K562 (cell line): ENCODE data around the gene PEX10. TPM values are rescaled to one million over a fixed set of nuclear protein-coding genes. Genes with fewer than 3 reads are reported as not detected.

ENCODE experiments used
- ASH1L ChIP-seq: fragments of 450-650 bp; IDR thresholded peaks from 2 replicates; pipeline ENCODE4 v1.6.1; 2018; ENCODE audit warnings: borderline replicate concordance, mild to moderate bottlenecking, low read depth; ENCODE audit not compliant: partially characterized antibody
- BRF1 ChIP-seq: IDR thresholded peaks from 3 replicates; pipeline ENCODE4 v1.6.1; 2011; ENCODE audit warnings: borderline replicate concordance, mild to moderate bottlenecking; ENCODE audit not compliant: insufficient read length; ENCODE audit errors: extremely low read depth
- CBFA2T2 ChIP-seq: fragments of 450-650 bp; conservative IDR thresholded peaks from 2 replicates; pipeline ENCODE4 v1.6.1; 2017; ENCODE audit warnings: mild to moderate bottlenecking
- CC2D1A ChIP-seq: fragments of 450-650 bp; IDR thresholded peaks from 2 replicates; pipeline ENCODE4 v1.6.1; 2017; ENCODE audit warnings: mild to moderate bottlenecking
- CSDE1 ChIP-seq, 2 experiments: fragments of 450-650 bp; IDR thresholded peaks; 2 replicates each; pipeline ENCODE4 v1.6.1; 2016; ENCODE audit warnings: mild to moderate bottlenecking in 1 of 2
- FIP1L1 ChIP-seq: fragments of 200-400 bp; formaldehyde crosslinking; IDR thresholded peaks from 2 replicates; pipeline ENCODE4 v1.6.1; 2018; ENCODE audit warnings: mild to moderate bottlenecking, low read depth, low read length; ENCODE audit not compliant: poor library complexity, severe bottlenecking
- JUN ChIP-seq, 2 experiments: sonication (generic) in 1 of 2; formaldehyde crosslinking in 1 of 2; IDR thresholded peaks; 2 replicates each; pipeline versions ENCODE4 v1.6.1 to v1.8.0; 2012 to 2022; ENCODE audit warnings: borderline replicate concordance in 2 of 2, mild to moderate bottlenecking in 2 of 2, improper control_type of control experiment in 1 of 2, low read depth in 1 of 2, low read length in 1 of 2, missing genetic modification reagents in 1 of 2
- MCM7 ChIP-seq, 2 experiments: fragments of 450-650 bp; IDR thresholded peaks; 2 replicates each; pipeline ENCODE4 v1.6.1; 2016 to 2018
- OTX1 ChIP-seq: fragments of 450-650 bp; formaldehyde crosslinking; IDR thresholded peaks from 2 replicates; pipeline ENCODE4 v1.4.0; 2022; ENCODE audit warnings: mild to moderate bottlenecking
- PYGO2 ChIP-seq: fragments of 450-650 bp; IDR thresholded peaks from 2 replicates; pipeline ENCODE4 v1.6.1; 2016; ENCODE audit warnings: mild to moderate bottlenecking, missing genetic modification characterization, moderate library complexity, missing compliant biosample characterization
- RAD21 ChIP-seq, 2 experiments: fragments of 250-450 bp in 1 of 2; fragments of 450-650 bp in 1 of 2; sonication (Bioruptor Pico) in 1 of 2; formaldehyde crosslinking in 1 of 2; IDR thresholded peaks in 1 of 2; conservative IDR thresholded peaks in 1 of 2; 2 replicates each; pipeline versions ENCODE4 v1.4.0 to v1.8.0; 2020 to 2022; ENCODE audit warnings: mild to moderate bottlenecking in 2 of 2, moderate library complexity in 1 of 2
- RB1 ChIP-seq: fragments of 450-650 bp; IDR thresholded peaks from 2 replicates; pipeline ENCODE4 v1.6.1; 2017; ENCODE audit warnings: low read depth, mild to moderate bottlenecking
- RBM14 ChIP-seq: fragments of 200-400 bp; formaldehyde crosslinking; IDR thresholded peaks from 2 replicates; pipeline ENCODE4 v1.6.1; 2018; ENCODE audit warnings: low read depth, mild to moderate bottlenecking, low read length, moderate library complexity, borderline replicate concordance; ENCODE audit not compliant: insufficient read depth
- RHOXF2B ChIP-seq: fragments of 250-450 bp; sonication (Bioruptor Pico); conservative IDR thresholded peaks from 2 replicates; pipeline ENCODE4 v1.5.1; 2021
- RUNX1 ChIP-seq: sonication (generic); IDR thresholded peaks from 2 replicates; pipeline ENCODE4 v1.6.1; 2016; ENCODE audit warnings: antibody characterized with exemption, low read depth
- SIN3B ChIP-seq: fragments of 450-650 bp; IDR thresholded peaks from 2 replicates; pipeline ENCODE4 v1.6.1; 2017; ENCODE audit warnings: low read depth, mild to moderate bottlenecking, moderate library complexity
- SMC3 ChIP-seq: conservative IDR thresholded peaks from 2 replicates; pipeline ENCODE4 v1.6.1; 2011; ENCODE audit warnings: low read depth, low read length, improper control_type of control experiment; ENCODE audit not compliant: insufficient read depth
- TCF7L2 ChIP-seq: fragments of 150-350 bp; IDR thresholded peaks from 2 replicates; pipeline ENCODE4 v1.6.1; 2016; ENCODE audit warnings: low read depth, mild to moderate bottlenecking, low read length, moderate library complexity
- TEAD2 ChIP-seq: fragments of 450-650 bp; IDR thresholded peaks from 2 replicates; pipeline ENCODE4 v1.6.1; 2016; ENCODE audit warnings: missing genetic modification characterization, control low read depth, missing compliant biosample characterization
- VEZF1 ChIP-seq: fragments of 200-800 bp; sonication (Bioruptor generic); IDR thresholded peaks from 2 replicates; pipeline ENCODE4 v1.6.1; 2017; ENCODE audit warnings: missing genetic modification characterization, missing compliant biosample characterization
- XRCC5 ChIP-seq: fragments of 200-400 bp; formaldehyde crosslinking; IDR thresholded peaks from 2 replicates; pipeline ENCODE4 v1.6.1; 2017; ENCODE audit warnings: low read depth, mild to moderate bottlenecking, low read length
- ZNF212 ChIP-seq: fragments of 450-650 bp; formaldehyde crosslinking; IDR thresholded peaks from 2 replicates; pipeline ENCODE4 v1.4.0; 2020; ENCODE audit warnings: mild to moderate bottlenecking
- ZNF263 ChIP-seq: sonication (generic); formaldehyde crosslinking; IDR thresholded peaks from 2 replicates; pipeline ENCODE4 v1.8.0; 2022; ENCODE audit warnings: mild to moderate bottlenecking, missing genetic modification reagents, borderline replicate concordance
- ZNF384 ChIP-seq: IDR thresholded peaks from 2 replicates; pipeline ENCODE4 v1.6.1; 2012; ENCODE audit warnings: low read depth, low read length, improper control_type of control experiment
- ZNF512 ChIP-seq: IDR thresholded peaks from 2 replicates; pipeline ENCODE4 v1.6.1; 2016; ENCODE audit warnings: missing genetic modification characterization, missing compliant biosample characterization
- ZNF57 ChIP-seq: fragments of 450-650 bp; formaldehyde crosslinking; IDR thresholded peaks from 2 replicates; pipeline ENCODE4 v1.4.0; 2020; ENCODE audit warnings: mild to moderate bottlenecking, moderate library complexity
- polyA plus RNA-seq, 8 experiments: library from polyadenylated mRNA; depleted of rRNA in 4 of 8; stranded (reverse) in 5 of 8; unstranded in 3 of 8; fragments of >200 nt; fragmentation: Nextera tagmentation in 2 of 8; fragmentation: Illumina TruSeq in 1 of 8; extraction: Ambion mirVana in 2 of 8; extraction: Trizol in 1 of 8; gene quantifications; 2 replicates each; pipeline versions ENCODE4 v1.2.1 to v1.2.3, GENCODE V29; 2011 to 2014; ENCODE audit warnings: inconsistent platforms in 1 of 8, missing spikeins in 1 of 8
- total RNA-seq, 7 experiments: library from RNA; depleted of rRNA in 6 of 7; stranded (reverse); fragments of >200 nt in 6 of 7; fragmentation: Illumina TruSeq in 2 of 7; extraction: Trizol in 2 of 7; gene quantifications; 2 replicates each; pipeline versions ENCODE4 v1.2.1 to v1.2.3, GENCODE V29; 2011 to 2021; ENCODE audit warnings: low replicate concordance in 1 of 7

PEX10 gene
- total and polyA plus RNA-seq, 9 of the 15 experiments (the other 6 are each of a cell fraction or from before 2014, with no cell fraction given) = 0.03 to 26.2 (median 8.7) TPM

GRCh38 chr1:2381741-2382620, 30.4 kb downstream of the PEX10 start (continued):
- peak; percentile 94 for TF ChIP-seq RB1
- no peak for TF ChIP-seq BRF1
- 0 out of 2 replicates have a peak, but pooled peaks have one; percentile 18 for TF ChIP-seq ZNF212 (CRISPR knock-in tag)
- peak; percentile 72; the same call in 1 of the 2 replicates for TF ChIP-seq CC2D1A
- TF ChIP-seq ASH1L = no peak
- no peak for TF ChIP-seq CSDE1 (IDR thresholded peaks at IDR 0.05)
- peak; percentile 54; the same call in 1 of the 2 replicates for TF ChIP-seq VEZF1 (CRISPR knock-in tag)
- TF ChIP-seq TCF7L2 = no peak
- TF ChIP-seq XRCC5 = peak; percentile 79; the same call in 1 of the 2 replicates
- peak; percentile 99 for TF ChIP-seq SMC3
- TF ChIP-seq ZNF384 = 0 out of 2 replicates have a peak, but pooled peaks have one; percentile 20
- TF ChIP-seq CBFA2T2 = no peak
- peak; percentile 26 for TF ChIP-seq FIP1L1
- TF ChIP-seq RAD21 (CRISPR knock-in tag; conservative IDR thresholded peaks at IDR 0.05 in 1 of 2, IDR thresholded peaks at IDR 0.05 in 1 of 2) = peak; percentile 92 to 99
- no peak for TF ChIP-seq RHOXF2B
- no peak for TF ChIP-seq OTX1 (CRISPR knock-in tag)
- 0 out of 2 replicates have a peak, but pooled peaks have one; percentile 66 for TF ChIP-seq RBM14
- TF ChIP-seq ZNF512 (tag) = no peak
- no peak for TF ChIP-seq SIN3B
- TF ChIP-seq PYGO2 (tag) = no peak
- no peak for TF ChIP-seq TEAD2
- no peak for TF ChIP-seq RUNX1
- TF ChIP-seq ZNF57 (CRISPR knock-in tag) = no peak
- peak; percentile 57; the same call in 1 of the 2 replicates for TF ChIP-seq ZNF263 (CRISPR knock-in tag)
- TF ChIP-seq MCM7 (IDR thresholded peaks at IDR 0.05) = no peak
- TF ChIP-seq JUN (IDR thresholded peaks at IDR 0.05; ENCODE audit: borderline replicate concordance, low read depth, low read length) = 0 out of 2 replicates have a peak, but pooled peaks have one; percentile 24
- no peak for TF ChIP-seq JUN (CRISPR knock-in tag; IDR thresholded peaks at IDR 0.05; ENCODE audit: borderline replicate concordance)
